ENCODE measurements around the gene CACNB2.

Gene CACNB2

DNA sequence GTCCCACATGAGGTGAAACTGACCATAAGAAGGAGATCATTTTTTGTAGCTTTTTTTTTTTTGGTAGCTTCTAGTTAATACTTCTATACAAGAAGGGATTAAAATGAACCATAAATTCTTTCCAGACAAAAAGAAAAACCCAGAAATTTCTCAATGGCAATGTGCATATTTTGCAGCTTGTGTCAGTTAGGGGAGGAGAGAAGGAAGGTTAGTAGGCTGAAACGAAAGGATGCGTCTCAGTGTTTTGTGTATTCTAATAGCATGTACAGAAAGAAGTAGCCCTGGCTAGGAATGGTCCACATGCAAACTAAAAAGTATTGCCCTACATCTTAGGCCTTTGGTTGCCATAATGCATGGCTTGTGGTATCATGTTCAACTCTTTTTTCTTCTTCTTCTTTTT is 90.6 kb downstream of the CACNB2 start:
- no peak for DNase-seq (ENCODE audit: low read depth)

DNA sequence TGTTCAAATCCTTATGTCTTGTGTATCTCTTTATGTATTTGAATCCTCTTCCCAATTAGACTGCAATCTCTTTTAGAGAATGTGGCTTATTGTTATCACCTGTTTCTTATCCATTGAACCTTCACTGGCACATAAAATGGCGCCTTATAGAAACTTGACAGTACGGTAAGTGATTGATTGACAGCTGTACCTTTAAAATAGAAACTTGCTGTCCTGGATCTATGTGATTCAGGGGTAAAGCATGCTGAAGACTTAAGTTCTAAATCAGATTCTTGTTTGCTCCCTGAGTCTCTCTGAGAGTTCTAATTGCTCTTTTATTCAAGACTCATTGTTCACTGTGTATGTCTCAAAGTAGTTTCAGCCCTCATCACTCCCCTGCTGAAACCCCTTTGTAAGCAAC is 91.3 kb downstream of the CACNB2 start:
- no peak for DNase-seq (ENCODE audit: low read depth)

DNA sequence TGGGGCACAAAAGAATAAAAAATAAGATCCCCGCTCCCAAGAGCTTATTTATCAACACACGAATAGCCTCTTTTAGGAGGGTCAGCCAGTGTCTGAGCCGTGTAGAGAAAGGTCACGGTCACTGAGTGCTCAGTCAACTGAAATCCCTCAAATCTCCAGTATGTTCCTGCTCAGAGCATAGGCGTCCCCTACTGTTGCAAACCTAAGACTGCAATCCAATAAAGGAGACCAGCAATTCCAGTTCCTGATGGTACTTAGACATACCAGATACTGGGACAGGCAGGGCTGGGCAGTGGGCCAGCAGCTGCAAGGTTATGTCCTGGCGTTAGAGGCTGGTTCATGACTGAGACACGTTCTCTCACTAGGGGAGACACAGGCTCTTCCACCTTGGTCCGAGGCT is 93.6 kb downstream of the CACNB2 start:
- DNase-seq (ENCODE audit: low read depth), result no peak

DNA sequence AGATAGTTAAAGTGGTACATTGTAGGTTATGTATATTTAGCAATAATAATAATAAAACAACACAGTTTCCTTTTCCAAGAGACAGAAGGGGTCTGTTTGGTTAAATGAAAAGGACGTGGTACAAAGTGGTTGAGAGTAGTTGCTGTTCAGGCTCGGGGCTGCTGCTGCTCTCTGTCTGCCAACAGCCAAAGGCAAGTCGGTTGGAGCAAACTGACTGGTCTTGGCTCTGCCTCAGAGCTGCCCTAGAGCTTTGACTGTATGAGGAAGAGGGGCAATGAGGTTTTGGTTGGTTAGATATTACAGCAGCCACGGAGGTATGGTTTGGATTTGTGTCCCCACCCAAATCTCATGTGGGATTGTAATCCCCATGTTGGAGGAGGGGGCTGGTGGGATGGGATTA is 95.3 kb downstream of the CACNB2 start:
- DNase-seq (ENCODE audit: low read depth), result no peak

DNA sequence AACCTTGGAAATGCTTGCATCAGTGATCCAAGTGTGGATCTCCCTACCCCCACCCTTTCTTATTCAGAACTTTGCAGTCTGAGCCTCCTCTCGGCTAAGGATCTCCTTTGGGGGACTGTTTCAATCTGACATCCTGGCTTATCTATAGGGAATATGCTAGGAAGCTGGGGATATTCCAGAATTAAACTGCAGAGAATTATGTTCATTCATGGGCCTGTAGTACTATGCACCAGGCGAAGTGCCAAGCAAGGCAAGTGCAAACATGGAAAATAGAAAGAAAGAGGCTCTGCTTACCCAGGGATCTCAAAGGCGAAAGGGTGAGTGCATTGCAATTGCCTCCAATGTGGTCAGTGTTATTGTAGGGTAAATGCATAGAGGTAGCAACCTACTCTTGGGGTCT is 96.5 kb downstream of the CACNB2 start:
- no peak for DNase-seq (ENCODE audit: low read depth)

DNA sequence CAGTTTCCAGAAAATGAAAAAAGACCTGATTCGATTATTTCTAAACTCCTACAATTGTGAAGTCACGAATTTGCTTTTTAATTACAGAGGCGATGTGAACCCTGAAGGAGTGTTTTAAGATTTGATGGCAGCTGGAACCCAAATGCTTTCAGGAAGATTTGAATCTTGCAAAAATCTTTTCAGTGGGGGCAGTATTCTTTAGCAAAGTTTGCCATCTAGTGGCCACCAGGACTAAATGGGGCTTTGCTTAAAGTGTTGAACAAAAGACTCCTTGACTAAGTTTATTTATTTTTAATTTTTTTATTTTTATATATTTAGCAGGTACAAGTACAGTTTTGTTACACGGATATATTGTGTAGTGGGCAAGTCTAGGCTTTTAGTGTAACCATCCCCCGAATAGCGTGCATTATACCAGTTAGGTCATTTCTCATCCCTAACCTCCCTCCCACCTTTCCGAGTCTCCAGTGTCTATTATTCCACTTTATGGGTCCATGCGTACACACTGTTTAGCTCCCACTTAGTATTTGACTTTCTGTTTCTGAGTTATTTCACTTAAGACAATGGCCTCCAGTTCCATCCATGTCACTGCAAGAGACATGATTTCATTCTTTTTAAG is 98.8 kb downstream of the CACNB2 start:
- no peak for DNase-seq (ENCODE audit: low read depth)

DNA sequence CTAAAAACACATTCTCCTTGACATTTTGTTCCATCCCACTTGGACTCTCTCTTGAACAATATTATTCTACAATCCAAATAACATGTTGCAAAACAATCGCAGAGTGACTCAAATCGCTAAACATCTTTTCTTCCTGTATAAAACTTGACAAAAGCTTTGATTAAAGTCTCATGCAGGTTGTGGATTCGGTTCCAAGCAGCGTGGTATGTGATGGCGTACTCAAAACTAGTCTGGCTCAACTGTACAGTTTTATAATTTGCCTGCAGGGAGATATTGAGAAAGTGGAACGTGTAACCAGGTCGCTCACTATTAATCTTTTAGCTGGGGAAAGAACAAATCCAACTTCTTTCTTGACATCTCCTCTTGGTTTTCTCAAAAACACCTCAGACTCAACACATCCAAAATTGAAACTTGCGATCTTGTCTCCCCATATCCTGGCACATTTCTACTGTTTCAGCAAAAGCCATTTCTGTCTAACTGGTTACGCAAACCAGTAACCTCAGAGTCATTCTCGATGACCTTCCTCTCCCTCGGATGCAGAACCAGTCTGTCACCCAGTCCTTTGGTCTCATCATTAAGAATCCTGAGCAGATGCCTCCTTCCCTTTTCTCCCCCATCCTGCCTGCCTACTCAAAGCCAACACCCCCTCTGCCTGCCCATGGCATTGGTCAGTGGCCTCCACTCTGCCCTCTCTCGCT is 100.1 kb downstream of the CACNB2 start:
- no peak for DNase-seq (ENCODE audit: low read depth)

DNA sequence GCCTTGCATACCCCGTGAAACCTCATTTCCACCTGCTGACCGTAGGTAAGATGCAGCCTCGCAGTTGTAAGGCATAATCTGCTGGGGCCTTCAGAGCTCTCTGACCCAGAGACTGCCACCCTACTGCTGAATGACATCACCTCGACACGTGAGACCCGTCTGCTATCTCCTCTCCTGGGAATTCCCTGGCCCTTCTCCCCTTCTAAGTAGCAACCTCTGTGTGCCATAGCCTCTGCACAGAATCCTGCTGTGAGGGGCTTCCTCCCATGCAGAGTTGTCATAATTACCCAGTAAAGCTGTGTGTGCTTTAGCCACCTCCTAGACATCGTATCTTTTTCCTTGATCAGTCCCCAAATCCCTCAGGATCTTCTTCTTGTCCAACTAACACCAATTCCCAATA is 106.7 kb downstream of the CACNB2 start:
- no peak for DNase-seq (ENCODE audit: low read depth)

DNA sequence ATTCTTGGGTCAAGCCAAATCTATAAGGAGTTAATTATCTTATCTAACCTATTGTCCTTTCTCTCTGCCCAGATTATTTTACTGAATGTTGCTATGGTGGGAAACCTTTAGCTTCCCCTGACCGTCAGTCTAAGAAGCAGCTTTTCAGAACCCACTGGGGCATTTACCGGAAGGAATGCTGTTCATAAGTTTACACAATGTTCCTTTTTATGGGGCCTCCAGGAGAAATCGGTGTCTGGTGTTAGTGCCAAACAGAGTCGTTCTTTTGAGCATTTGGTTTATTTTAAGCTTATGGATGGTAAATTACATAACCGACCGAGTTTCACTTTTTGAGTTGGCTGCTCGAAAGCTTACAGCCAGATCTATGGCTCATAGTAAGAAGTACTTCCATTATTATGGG is 111.9 kb downstream of the CACNB2 start:
- DNase-seq (ENCODE audit: low read depth), result no peak

DNA sequence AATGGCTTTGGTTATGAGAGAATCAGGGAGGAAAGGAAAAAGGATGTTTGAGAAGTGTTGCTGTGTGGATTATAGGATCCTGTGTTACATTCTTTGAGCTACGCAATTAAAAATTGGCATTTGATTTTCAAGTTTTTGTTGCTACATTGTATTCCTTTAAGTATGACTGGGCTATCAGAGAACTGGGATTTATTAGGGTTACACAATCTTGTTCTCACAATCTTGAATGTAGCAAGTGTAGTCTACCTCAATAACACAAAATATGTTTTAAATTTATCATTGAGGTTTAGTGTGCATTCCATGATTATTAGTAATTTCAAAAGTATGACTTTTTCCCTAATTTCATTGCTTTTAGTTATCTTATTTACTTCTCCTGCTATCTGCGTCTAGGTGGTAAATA is 113.9 kb downstream of the CACNB2 start:
- no peak for DNase-seq (ENCODE audit: low read depth)

DNA sequence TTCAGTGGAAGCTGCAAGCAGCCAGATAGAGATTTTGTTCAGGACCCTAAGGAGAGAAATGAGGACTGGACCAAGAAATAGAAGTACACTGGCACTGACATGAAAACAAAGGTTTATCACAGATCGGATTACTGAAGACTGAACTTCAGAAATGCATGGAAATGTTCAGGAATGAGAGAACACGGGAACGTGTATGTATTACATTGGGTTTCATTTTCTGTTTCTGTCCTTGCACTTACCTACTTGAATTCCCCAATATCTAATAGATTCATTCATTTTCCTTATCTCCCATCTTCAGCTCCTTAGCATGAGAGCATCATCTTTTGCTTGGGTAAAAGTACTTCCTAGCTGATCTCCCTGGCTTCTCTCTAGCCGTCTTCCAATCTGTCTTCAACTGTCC is 114.5 kb downstream of the CACNB2 start:
- DNase-seq (ENCODE audit: low read depth), result no peak

DNA sequence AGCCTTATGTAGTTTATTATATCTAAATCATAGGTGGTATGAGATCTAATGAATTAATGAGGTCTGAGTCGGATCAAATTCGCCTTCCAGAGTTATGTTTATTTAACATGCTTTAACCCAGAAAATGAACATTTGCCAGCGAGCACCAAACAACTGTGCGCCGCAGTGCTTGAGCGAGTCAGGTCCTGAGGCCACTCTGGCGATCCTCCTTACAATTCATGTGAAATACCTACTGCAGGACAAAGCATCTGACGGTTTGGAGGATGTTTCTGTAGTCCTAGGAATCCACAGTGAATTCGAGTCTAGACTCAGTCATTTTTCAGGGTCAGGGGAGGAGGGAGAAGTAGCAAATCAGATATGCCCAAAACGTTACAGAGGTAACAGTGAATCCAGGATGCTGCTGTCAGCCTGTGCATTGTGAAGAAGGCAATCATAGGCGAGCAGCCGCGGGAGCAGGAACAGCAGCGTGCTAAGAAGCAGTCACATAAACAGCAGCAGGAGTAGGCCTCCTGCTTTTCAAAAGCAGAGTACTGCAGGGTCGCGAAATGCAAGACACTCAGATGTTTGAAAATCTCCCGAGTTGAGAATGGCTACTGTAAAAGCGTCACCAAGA is 120.2 kb downstream of the CACNB2 start:
- no peak for DNase-seq (ENCODE audit: low read depth)

DNA sequence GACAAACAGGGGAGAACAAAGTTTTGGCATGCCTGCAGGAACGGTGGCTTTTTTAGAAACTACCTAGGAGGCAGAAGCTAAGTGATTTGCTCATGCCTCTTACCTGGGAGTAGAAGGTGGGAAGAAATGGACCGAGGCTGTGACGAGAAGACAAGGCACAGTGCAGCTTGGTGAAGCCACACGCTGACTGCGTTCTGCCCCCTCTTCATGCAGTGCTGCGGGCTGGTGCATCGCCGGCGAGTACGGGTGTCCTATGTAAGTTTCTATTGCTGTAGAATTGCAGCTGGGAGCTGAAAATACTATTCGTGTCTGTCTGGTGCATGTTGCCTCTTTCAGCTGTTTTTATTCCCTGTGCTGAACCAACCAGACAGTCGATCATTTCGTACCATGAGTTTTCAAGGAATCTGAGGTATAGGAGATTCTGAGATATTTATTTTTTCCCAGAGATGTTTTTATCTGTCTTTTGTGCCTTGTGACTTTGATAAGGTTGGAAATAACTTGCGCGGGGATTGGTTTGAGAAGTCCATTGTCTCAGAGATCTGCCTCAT is 120.9 kb downstream of the CACNB2 start:
- no peak for DNase-seq (ENCODE audit: low read depth)

DNA sequence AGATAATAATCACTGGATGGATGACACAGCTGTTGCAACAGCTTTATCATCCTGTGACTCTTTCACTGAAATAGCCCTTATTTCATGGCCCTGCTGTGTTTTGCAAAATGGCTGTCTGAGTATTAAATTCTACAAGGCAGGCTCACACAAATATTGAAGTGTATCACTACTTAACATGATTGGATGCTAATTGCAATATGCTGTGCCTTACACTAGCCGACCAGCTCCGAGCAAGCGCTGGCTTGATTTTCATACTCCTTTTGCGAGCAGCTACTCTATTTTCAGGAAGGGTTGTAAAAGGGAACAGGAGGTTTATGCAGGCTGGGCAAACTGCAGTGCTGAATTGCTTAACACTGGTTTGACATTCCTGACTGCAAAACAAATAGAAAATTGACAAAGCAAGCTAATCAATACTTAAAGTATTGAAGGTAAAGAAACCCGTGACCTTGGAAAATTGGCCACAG is 121.6 kb downstream of the CACNB2 start:
- DNase-seq (ENCODE audit: low read depth), result no peak

DNA sequence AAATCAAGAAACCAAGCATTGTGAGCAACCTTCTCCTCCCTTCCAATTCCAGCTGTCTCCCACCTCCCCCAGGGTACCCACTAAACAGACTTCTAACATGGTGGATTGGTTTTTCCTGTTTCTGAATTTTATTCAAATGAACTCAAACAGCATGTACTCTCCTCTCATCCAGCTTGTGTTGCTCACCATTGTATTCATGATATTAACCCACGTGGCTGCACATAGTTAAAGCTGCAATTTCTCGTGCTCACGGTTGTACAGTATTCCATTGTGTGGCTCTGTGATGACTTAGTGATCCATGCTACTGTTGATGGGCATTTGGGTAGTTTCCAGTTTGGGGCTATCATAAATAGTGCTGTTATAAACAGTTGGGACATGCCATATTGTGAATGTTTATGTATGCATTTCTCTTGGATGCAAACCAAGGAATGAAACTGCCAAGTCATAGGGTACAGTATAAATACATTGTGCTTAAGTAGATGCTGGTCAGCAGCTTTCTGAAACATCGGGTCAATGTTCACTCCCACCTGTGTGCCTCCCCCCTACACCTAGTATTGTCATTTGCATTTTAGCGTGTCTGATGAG is 124.3 kb downstream of the CACNB2 start:
- no peak for DNase-seq (ENCODE audit: low read depth)

DNA sequence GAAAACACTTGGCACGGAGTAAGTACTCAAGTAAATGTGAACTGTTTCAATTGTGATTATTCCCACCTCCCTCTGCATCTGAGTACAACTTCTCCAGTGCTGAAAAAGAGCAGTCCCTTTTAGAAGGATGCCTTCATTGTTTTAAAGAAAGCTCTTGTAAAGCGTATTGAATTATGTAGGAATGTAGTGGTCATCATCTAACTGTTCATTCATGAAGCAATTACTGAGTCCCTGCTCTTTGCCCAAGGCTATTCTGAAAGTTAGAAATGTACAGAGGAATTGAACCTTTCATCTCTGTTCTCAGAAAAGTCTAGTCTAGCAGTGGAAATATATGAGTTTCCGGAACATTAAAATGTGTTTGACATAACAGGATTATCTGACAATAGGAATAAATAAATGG is 127.8 kb downstream of the CACNB2 start:
- DNase-seq (ENCODE audit: low read depth), result no peak

DNA sequence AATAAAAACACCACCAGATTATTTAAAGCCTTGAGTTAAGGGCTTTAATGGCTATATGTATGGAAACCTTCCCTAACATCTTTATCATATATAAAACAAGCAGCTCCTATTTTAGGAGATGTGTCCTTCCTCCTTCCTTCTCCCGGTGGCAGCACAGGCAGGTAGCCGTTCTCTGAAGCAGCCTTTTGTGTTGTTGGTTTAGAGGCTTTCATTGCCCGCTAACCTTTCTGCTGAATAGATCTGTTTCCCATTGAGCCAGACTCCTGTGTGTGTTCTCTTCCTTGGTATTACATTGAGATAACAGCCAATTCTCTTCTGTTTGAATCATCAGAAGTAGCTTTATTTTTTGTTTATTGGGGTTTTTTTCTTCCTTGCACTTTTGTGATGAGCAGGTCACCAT is 131.3 kb downstream of the CACNB2 start:
- no peak for DNase-seq (ENCODE audit: low read depth)

DNA sequence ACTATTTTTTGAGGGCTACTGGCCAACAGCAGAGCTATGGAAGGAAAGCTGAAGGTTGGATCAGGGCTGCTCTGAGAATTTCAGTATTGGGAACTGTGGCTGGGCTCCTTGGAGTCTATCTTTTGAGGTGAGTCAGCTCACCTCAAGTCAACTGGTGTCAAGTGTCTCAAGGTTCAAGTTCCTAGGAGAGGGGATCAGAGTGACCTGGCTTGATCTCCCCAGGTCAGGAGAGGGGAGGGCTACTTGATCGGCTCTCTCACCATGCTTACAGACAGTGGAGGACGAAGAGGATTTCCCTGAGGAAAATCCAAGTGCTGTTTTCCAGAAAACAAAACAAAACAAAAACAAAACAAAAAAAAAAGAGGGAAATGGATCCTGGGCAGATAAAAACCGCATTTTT is 132.8 kb downstream of the CACNB2 start:
- DNase-seq (ENCODE audit: low read depth), result no peak

DNA sequence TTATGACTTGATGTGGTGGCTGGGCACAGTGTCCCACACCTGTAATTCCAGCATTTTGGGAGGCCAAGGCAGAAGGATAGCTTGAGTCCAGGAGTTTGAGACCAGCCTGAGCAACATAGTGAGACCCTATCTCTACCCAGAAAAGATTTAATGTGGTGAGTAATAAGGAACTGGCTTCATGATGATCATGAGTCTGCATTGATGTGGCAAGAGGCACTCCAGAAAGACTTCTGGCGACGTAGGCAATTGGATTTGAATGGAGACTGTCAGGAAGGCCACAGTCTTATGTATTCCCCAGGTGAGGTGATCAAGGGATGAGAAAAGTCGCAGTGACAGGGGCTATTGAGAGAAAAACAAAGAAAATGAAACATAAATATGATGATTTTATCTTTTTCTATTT is 138.0 kb downstream of the CACNB2 start:
- DNase-seq (ENCODE audit: low read depth), result no peak

DNA sequence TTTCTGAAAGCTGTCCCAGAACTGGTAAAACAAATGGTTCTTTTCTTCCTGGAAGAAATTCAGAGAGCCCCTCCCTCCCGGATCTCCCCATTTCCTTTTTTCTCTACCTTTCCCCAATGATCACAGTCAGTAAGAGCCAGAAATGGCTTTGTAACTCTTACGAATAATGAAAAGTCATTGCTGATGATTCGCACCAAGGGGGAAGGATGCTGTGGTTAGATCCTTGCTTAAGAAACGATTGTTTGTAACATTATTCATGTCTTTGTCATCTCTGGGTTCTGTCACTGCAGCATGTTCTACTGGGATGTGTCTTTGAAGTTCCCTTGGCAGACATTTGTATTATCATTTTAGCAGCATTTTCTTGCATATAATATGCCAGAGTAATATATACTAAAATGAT is 138.9 kb downstream of the CACNB2 start:
- DNase-seq (ENCODE audit: low read depth), result no peak

DNA sequence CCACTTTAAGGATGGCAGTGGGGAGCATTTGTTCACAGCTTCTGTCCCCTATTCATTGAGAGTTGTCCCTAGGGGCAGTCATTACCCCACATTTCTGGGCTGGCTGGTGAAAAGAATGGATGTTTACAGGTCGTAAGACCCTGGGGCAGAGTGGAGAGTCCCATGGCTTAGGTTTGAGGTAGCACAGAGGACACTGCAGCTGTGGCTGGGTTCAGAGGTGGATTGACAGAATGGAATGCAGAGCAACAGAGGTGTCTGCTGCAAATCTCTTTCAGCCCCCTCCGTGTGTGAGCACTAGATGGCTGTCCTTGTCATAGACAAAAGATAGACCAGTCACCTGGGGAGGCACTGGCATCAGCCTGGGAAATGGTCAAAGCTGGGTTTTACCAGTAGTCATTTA is 141.9 kb downstream of the CACNB2 start:
- no peak for DNase-seq (ENCODE audit: low read depth)

DNA sequence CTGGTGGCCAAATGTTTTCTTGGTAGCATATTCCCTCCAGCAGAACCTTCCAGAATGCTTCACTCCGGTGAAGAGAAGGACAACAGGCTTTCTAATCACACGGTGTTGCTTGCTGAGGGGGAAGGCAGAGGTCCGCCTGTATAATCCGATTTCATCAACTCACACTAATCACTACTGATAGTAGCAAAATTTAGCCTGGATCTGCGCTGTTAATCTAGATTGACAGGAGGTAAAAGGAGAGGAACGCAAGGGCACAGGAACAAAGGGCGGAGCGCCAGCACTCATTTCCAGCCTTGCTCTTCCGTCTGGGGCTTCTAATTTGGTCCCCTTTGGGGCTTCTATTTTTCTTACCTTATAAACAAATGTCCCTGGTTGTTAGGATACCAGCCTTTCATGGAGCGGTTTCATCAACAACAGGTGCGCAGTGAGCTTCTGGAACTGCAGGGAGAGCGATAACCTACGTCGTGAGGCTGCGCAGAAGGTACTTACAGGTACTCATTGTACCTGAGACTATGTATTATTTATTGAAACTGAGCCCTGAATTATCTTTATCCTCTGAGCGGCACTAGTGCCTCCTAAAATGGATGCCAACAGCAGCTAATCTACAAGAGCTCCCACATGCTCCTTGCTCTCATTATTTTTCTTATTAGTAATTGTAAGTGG is 150.6 kb downstream of the CACNB2 start:
- no peak for DNase-seq (ENCODE audit: low read depth)
